Small intestine (tissue), 16 donors: ENCODE data around the gene PON2. TPM values are rescaled to one million over a fixed set of nuclear protein-coding genes. Genes with fewer than 3 reads are reported as not detected.
A peak's percentile ranks its signal among the peaks of the same experiment; 100 is the strongest.

Experiments
- DNase-seq, 2 donors: peaks; one replicate each; pipeline versions ENCODE4 v3.0.0 to v3.0.0-alpha.2; 2013
- FAIRE-seq: peaks from 2 replicates; lab custom pipeline; 2012; peaks lifted over from hg19 to GRCh38; lab: Jason Lieb, UNC
- H3K27ac ChIP-seq, 3 donors: one replicate each; pipeline ENCODE4 v1.5.1; 2013; ENCODE audit warnings: low read length in 2 of 3, mild to moderate bottlenecking in 2 of 3, control low read depth in 1 of 3, inconsistent platforms in 1 of 3, low read depth in 1 of 3, moderate library complexity in 1 of 3
- H3K27me3 ChIP-seq, 3 donors: one replicate each; pipeline ENCODE4 v1.6.1; 2013; ENCODE audit warnings: low read length in 3 of 3, inconsistent platforms in 1 of 3; ENCODE audit not compliant: control insufficient read depth in 3 of 3, insufficient read depth in 3 of 3
- H3K36me3 ChIP-seq, 3 donors: one replicate each; pipeline ENCODE4 v1.6.1; 2013; ENCODE audit warnings: low read length in 3 of 3, inconsistent platforms in 1 of 3, low read depth in 1 of 3, mild to moderate bottlenecking in 1 of 3, moderate library complexity in 1 of 3; ENCODE audit not compliant: control insufficient read depth in 3 of 3, insufficient read depth in 2 of 3
- H3K4me1 ChIP-seq, 3 donors: one replicate each; pipeline ENCODE4 v1.6.1; 2013; ENCODE audit warnings: low read length in 2 of 3, inconsistent platforms in 1 of 3, low read depth in 1 of 3, mild to moderate bottlenecking in 1 of 3, moderate library complexity in 1 of 3; ENCODE audit not compliant: control insufficient read depth in 3 of 3, insufficient read depth in 2 of 3
- H3K4me3 ChIP-seq, 3 donors: one replicate each; pipeline ENCODE4 v1.5.1; 2013; ENCODE audit warnings: low read length in 3 of 3, control low read depth in 1 of 3, inconsistent platforms in 1 of 3, low read depth in 1 of 3, mild to moderate bottlenecking in 1 of 3, moderate library complexity in 1 of 3
- H3K9me3 ChIP-seq, 2 donors: one replicate each; pipeline ENCODE4 v1.6.1; 2013; ENCODE audit warnings: low read depth in 1 of 2, low read length in 1 of 2; ENCODE audit not compliant: control insufficient read depth in 2 of 2, insufficient read depth in 1 of 2
- WGBS, 3 donors: extraction: QIAGEN DNeasy Blood & Tissue Kit; methylation state at CpG; one replicate each; pipeline ENCODE4 v1.1.7; 2013; 5-methylcytosine and 5-hydroxymethylcytosine counted together
- long read RNA-seq, 10 donors: transcript quantifications; one replicate each; lab custom pipeline, GENCODE V29; 2026
- polyA plus RNA-seq, 4 donors: library from polyadenylated mRNA; stranded (reverse) in 3 of 4; unstranded in 1 of 4; fragments of 200-250 nt in 3 of 4; fragments of 120-200 nt in 1 of 4; gene quantifications; one replicate each; pipeline versions ENCODE4 v1.2.1 to v1.2.3, GENCODE V29; 2013
- donor health status: healthy with polysubstance abuse.
- donor health status: control.
- donor health status: control.
- donor health status: Bipolar disorder and iron deficiency.
- donor health status: healthy.

Gene PON2
- polyA plus RNA-seq = 100 to 1,000 TPM in 2 of 4 donors, 10 to 100 TPM in 2; 51.6 to 325 (median 93.7) TPM
- long read RNA-seq, donor 1, transcript PON2-218 (9 exons, 1,653 nt) = major isoform, 80 of 228 reads
- long read RNA-seq, donor 1, transcript PON2-215 (3 exons, 579 nt) = minor isoform, 27 of 228 reads
- long read RNA-seq, donor 1, transcript PON2-202 (9 exons, 1,726 nt) = minor isoform, 12 of 228 reads
- long read RNA-seq, donor 1, partial matches to known transcripts = 104 of 228 reads
- long read RNA-seq, donor 1, other reads (novel, unspliced or antisense) = 0 of 228 reads
- long read RNA-seq, donor 2, transcript PON2-215 (3 exons, 579 nt) = minor isoform, 8 of 69 reads
- long read RNA-seq, donor 2, transcript PON2-218 (9 exons, 1,653 nt) = major isoform, 39 of 69 reads
- long read RNA-seq, donor 2, partial matches to known transcripts = 15 of 69 reads
- long read RNA-seq, donor 2, other reads (novel, unspliced or antisense) = 0 of 69 reads
- long read RNA-seq, donor 3, transcript PON2-202 (9 exons, 1,726 nt) = minor isoform, 10 of 134 reads
- long read RNA-seq, donor 3, transcript PON2-218 (9 exons, 1,653 nt) = major isoform, 25 of 134 reads
- long read RNA-seq, donor 3, transcript PON2-215 (3 exons, 579 nt) = major isoform, 25 of 134 reads
- long read RNA-seq, donor 3, partial matches to known transcripts = 69 of 134 reads
- long read RNA-seq, donor 3, other reads (novel, unspliced or antisense) = 0 of 134 reads
- long read RNA-seq, donor 4, partial matches to known transcripts = 0 of 3 reads
- long read RNA-seq, donor 4, other reads (novel, unspliced or antisense) = 0 of 3 reads
- long read RNA-seq, donor 5, transcript PON2-218 (9 exons, 1,653 nt) = major isoform, 10 of 38 reads
- long read RNA-seq, donor 5, partial matches to known transcripts = 22 of 38 reads
- long read RNA-seq, donor 5, other reads (novel, unspliced or antisense) = 0 of 38 reads
- long read RNA-seq, donor 6, transcript PON2-215 (3 exons, 579 nt) = minor isoform, 14 of 116 reads
- long read RNA-seq, donor 6, transcript PON2-218 (9 exons, 1,653 nt) = major isoform, 47 of 116 reads
- long read RNA-seq, donor 6, partial matches to known transcripts = 50 of 116 reads
- long read RNA-seq, donor 6, other reads (novel, unspliced or antisense) = 0 of 116 reads
- long read RNA-seq, donor 7, transcript PON2-202 (9 exons, 1,726 nt) = minor isoform, 9 of 62 reads
- long read RNA-seq, donor 7, transcript PON2-218 (9 exons, 1,653 nt) = major isoform, 19 of 62 reads
- long read RNA-seq, donor 7, partial matches to known transcripts = 30 of 62 reads
- long read RNA-seq, donor 7, other reads (novel, unspliced or antisense) = 0 of 62 reads
- long read RNA-seq, donor 8, partial matches to known transcripts = 0 of 6 reads
- long read RNA-seq, donor 8, other reads (novel, unspliced or antisense) = 0 of 6 reads
- long read RNA-seq, donor 9, transcript PON2-218 (9 exons, 1,653 nt) = major isoform, 16 of 31 reads
- long read RNA-seq, donor 9, transcript PON2-215 (3 exons, 579 nt) = minor isoform, 6 of 31 reads
- long read RNA-seq, donor 9, partial matches to known transcripts = 6 of 31 reads
- long read RNA-seq, donor 9, other reads (novel, unspliced or antisense) = 0 of 31 reads
- long read RNA-seq, donor 10, transcript PON2-202 (9 exons, 1,726 nt) = minor isoform, 6 of 106 reads
- long read RNA-seq, donor 10, transcript PON2-215 (3 exons, 579 nt) = minor isoform, 12 of 106 reads
- long read RNA-seq, donor 10, transcript PON2-218 (9 exons, 1,653 nt) = major isoform, 36 of 106 reads
- long read RNA-seq, donor 10, partial matches to known transcripts = 46 of 106 reads
- long read RNA-seq, donor 10, other reads (novel, unspliced or antisense) = 0 of 106 reads

GRCh38 chr7:95434557-95435421 is at the start of gene PON2:
Gene PON2 (minus strand): TSS chr7:95435028. CDS start chr7:95434951, 77 bp downstream.
- Histone ChIP-seq H3K4me3 (peak within 1 kb of the TSS; percentile 68 to 88 (median 80)), H3K27ac (peak within 1 kb of the TSS; percentile 84 to 97 (median 95)), H3K36me3 (peaks cover 0 to 7% (median 0%) of the 10 kb centered on the region in 3 donors), H3K4me1 (peaks cover 5 to 49% (median 5%) of the 10 kb centered on the region in 3 donors), H3K27me3 (no peaks in the 10 kb centered on the region), H3K9me3 (no peaks in the 10 kb centered on the region)
- 1% methylated on average over 38 to 58 of the region's 58 CpGs for WGBS, 3 donors
- DNase-seq (peak; percentile 91 to 95), FAIRE-seq (no peak)

DNA sequence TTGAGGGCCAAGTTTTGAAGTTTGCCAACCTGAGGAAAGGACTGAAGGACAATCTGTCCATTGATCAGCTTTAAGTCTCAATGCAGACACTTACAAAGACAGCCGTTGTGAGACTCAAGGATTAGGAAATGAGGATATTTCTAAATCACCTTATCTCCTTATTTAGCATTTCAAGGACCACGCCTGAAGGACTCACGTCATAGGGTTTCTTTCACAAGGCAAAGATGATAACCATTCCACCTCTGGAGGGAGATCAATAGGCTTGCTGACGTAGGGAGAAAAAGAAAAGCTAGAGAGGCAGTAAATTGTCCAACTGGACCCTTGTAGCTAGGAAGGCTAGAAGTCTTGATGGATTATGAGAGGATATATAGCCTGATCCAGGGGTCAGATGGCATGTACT is 47.6 kb upstream of the PON2 start:
- H3K27ac ChIP-seq = no peak overlapping the region
- no peak overlapping the region for H3K4me3 ChIP-seq
- FAIRE-seq (no peak), DNase-seq (no peak)
- 55 to 76% (median 63%) methylated on average over 4 of the region's 4 CpGs for WGBS, 3 donors
- no peaks in the 10 kb centered on the region for H3K9me3 ChIP-seq
- H3K4me1 ChIP-seq = peaks cover 0 to 8% (median 0%) of the 10 kb centered on the region in 3 donors
- no peaks in the 10 kb centered on the region for H3K27me3 ChIP-seq
- H3K36me3 ChIP-seq = no peaks in the 10 kb centered on the region

GRCh38 chr7:95481271-95482165 is 46.7 kb upstream of the PON2 start:
- Histone ChIP-seq H3K4me3 (no peak overlapping the region), H3K9me3 (no peaks in the 10 kb centered on the region), H3K27me3 (no peaks in the 10 kb centered on the region), H3K4me1 (peaks cover 0 to 8% (median 0%) of the 10 kb centered on the region in 3 donors), H3K36me3 (no peaks in the 10 kb centered on the region), H3K27ac (no peak overlapping the region)
- FAIRE-seq (no peak), DNase-seq (no peak)
- WGBS, 3 donors = 92 to 99% (median 94%) methylated on average over 3 of the region's 3 CpGs

DNA sequence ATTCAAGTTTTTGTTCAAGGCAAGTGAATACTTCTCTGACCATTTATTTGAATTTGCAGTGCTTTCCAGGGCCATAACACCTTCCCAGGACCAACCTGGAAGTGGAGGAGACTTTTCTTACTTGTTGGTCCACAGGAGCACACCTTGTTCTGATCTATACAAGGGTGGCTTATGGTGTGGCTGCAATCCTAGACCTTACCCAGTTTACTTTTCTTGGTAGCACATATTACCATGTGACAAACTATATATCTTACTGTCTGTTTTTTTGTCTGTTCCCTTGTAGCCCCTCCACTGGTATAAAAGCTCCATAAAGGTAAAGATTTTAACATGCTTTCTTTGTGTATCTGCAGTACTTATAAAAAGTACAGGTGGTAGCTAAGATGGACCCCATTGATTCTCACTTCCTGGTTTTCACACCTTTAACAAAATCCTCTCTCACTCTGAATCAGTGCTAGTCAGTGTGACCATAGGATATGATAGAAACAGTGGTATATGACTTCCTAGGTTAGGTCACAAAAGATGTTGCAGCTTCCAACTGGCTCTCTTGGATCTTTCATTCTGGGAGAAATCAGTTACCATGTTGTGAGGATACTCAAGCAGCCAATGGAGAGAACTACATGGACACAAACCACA is 45.3 kb upstream of the PON2 start:
- Histone ChIP-seq H3K9me3 (no peaks in the 10 kb centered on the region), H3K36me3 (no peaks in the 10 kb centered on the region), H3K4me1 (peaks cover 0 to 8% (median 0%) of the 10 kb centered on the region in 3 donors), H3K4me3 (no peak overlapping the region), H3K27ac (no peak overlapping the region), H3K27me3 (no peaks in the 10 kb centered on the region)
- DNase-seq (no peak), FAIRE-seq (no peak)

GRCh38 chr7:95478272-95479037 is 43.6 kb upstream of the PON2 start:
- H3K36me3 ChIP-seq = no peaks in the 10 kb centered on the region
- H3K9me3 ChIP-seq = no peaks in the 10 kb centered on the region
- FAIRE-seq (no peak), DNase-seq (peak; percentile 49 to 78)
- peaks cover 0 to 8% (median 0%) of the 10 kb centered on the region in 3 donors for H3K4me1 ChIP-seq
- H3K4me3 ChIP-seq = peak overlapping the region in 1 of 3 donors; percentile 31
- H3K27ac ChIP-seq = peak overlapping the region in 1 of 3 donors; percentile 23
- WGBS, 3 donors = 22 to 50% (median 31%) methylated on average over 18 of the region's 18 CpGs
- no peaks in the 10 kb centered on the region for H3K27me3 ChIP-seq
